Urinary bladder (tissue), 4 donors: ENCODE data around the gene NDUFA11. TPM values are rescaled to one million over a fixed set of nuclear protein-coding genes. Genes with fewer than 3 reads are reported as not detected.
"Not testable (repeated sequence)": the region's sequence is repeated elsewhere in the genome, so short reads cannot be mapped to it uniquely, and the experiment has no call there.

ENCODE experiments used
- DNase-seq: peaks from one replicate; pipeline ENCODE4 v3.0.0-alpha.2; 2015; ENCODE audit errors: extremely low spot score
- H3K27ac ChIP-seq: one replicate; pipeline ENCODE4 v1.5.1; 2013; ENCODE audit warnings: low read depth, mild to moderate bottlenecking, moderate library complexity
- H3K36me3 ChIP-seq: one replicate; pipeline ENCODE4 v1.6.1; 2013; ENCODE audit warnings: mild to moderate bottlenecking, moderate library complexity; ENCODE audit not compliant: insufficient read depth
- H3K4me1 ChIP-seq: one replicate; pipeline ENCODE4 v1.6.1; 2013; ENCODE audit warnings: mild to moderate bottlenecking, moderate library complexity; ENCODE audit not compliant: insufficient read depth
- H3K4me3 ChIP-seq: one replicate; pipeline ENCODE4 v1.5.1; 2013; ENCODE audit warnings: low read depth, low read length
- WGBS: extraction: QIAGEN DNeasy Blood & Tissue Kit; methylation state at CpG from one replicate; pipeline ENCODE4 v1.1.7; 2013; 5-methylcytosine and 5-hydroxymethylcytosine counted together
- polyA plus RNA-seq: library from polyadenylated mRNA; stranded (reverse); fragments of 200-250 nt; gene quantifications from one replicate; pipeline ENCODE4 v1.2.3, GENCODE V29; 2013
- total RNA-seq: library from RNA; depleted of rRNA; stranded (reverse); fragments of >200 nt; gene quantifications from one replicate; pipeline ENCODE4 v1.2.3, GENCODE V29; 2014
- donor health status: healthy with polysubstance abuse.
- donor health status: healthy.

Gene NDUFA11
- total and polyA plus RNA-seq, 2 donors = 114 to 520 TPM

GRCh38 chr19:5881543-5882299, 21.9 kb downstream of the NDUFA11 start:
- no peak for DNase-seq
- Histone ChIP-seq H3K4me3 (no peak overlapping the region), H3K27ac (no peak overlapping the region), H3K36me3 (no peaks in the 10 kb centered on the region), H3K4me1 (no peaks in the 10 kb centered on the region)
- WGBS = 65% methylated on average over 19 of the region's 19 CpGs

DNA sequence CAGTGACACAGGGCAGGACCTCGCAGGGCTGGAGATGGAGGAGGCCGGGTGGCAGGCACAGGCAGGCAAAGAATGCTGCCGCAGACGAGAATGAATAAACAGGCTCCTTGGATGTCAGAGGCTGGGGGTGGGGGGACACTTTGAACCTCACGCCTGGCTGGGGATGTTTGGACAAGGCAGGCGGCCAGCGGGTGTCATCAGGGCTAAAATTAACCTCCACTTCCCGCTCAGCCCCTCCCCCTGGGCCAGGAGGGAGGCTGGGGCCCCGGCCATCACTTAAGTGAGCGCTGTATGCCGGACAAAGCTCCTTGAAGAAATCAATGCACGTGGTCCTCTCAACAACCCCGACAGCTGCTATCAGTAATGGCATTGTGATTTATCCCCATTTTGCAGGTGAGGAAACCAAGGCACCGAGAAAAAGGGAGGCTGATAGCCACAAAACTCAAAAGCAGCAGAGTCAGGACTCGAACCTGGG, 22.9 kb downstream of the NDUFA11 start:
- Histone ChIP-seq H3K27ac (no peak overlapping the region), H3K4me3 (no peak overlapping the region), H3K36me3 (no peaks in the 10 kb centered on the region), H3K4me1 (no peaks in the 10 kb centered on the region)
- 8% methylated on average over 15 of the region's 15 CpGs for WGBS
- no peak for DNase-seq

GRCh38 chr19:5880196-5880595, 23.4 kb downstream of the NDUFA11 start:
- Histone ChIP-seq H3K4me1 (no peaks in the 10 kb centered on the region), H3K27ac (no peak overlapping the region), H3K36me3 (no peaks in the 10 kb centered on the region), H3K4me3 (no peak overlapping the region)
- DNase-seq = no peak
- WGBS = 30% methylated on average over 6 of the region's 6 CpGs

GRCh38 chr19:5877882-5878281, 25.7 kb downstream of the NDUFA11 start:
- DNase-seq = no peak
- Histone ChIP-seq H3K4me1 (no peaks in the 10 kb centered on the region), H3K4me3 (no peak overlapping the region), H3K27ac (no peak overlapping the region), H3K36me3 (no peaks in the 10 kb centered on the region)
- WGBS = 76% methylated on average over 9 of the region's 9 CpGs

DNA sequence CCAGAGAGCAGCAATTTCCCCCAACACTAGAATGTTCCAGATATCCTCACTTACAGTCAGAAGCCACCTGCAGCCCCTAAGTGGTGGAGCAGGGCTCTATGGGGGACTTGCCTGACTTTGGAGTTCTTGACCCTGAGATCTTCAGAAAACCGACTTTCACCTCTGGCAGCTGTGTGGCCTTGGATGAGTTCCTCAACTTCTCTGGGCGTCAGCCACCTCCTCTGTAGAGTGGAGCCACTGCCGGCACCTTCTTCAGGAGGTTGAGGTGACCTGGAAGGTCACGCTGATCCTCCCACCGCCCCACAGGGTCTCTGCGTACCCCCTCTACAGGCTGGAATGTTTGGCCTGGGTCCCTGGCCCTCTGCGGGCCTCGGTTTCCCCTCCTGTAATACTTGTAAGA, 26.2 kb downstream of the NDUFA11 start:
- Histone ChIP-seq H3K4me3 (no peak overlapping the region), H3K27ac (no peak overlapping the region), H3K36me3 (no peaks in the 10 kb centered on the region), H3K4me1 (no peaks in the 10 kb centered on the region)
- no peak for DNase-seq
- WGBS = 86% methylated on average over 8 of the region's 8 CpGs

GRCh38 chr19:5874496-5874895, 29.1 kb downstream of the NDUFA11 start:
- H3K4me1 ChIP-seq, DNase-seq, H3K36me3 ChIP-seq, H3K4me3 ChIP-seq, H3K27ac ChIP-seq: not testable (repeated sequence)
- WGBS = 81% methylated on average over 7 of the region's 7 CpGs

DNA sequence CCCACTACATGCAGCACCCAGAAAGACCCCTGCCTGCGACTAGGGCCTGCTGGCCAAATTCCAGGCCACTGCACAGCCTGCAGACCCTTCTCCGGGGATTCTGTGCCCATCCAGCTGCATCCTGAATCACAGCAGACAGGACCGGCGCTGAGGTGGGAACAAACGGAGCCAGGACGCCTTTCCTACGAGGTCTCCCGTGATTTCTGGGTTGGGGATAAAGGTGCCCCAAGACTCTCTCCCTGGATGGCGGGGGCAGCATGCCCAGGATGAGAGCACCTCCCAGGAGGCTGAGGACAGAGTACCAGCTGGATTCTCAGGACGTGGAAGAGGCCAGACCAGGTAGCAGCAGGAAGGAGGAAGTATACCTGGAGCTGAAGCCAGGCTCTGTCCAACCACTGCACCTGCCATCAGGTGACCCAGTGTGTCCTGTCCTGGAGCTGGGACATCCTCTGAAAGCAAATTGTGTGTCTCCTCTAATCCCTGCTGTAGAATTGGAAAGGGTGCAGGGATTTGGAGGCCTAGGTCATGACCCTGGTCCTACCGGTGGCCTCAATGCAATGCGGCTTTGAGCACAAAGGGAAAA, 29.9 kb downstream of the NDUFA11 start:
- H3K4me1 ChIP-seq = no peaks in the 10 kb centered on the region
- no peak for DNase-seq
- no peak overlapping the region for H3K27ac ChIP-seq
- WGBS = 90% methylated on average over 12 of the region's 12 CpGs
- no peaks in the 10 kb centered on the region for H3K36me3 ChIP-seq
- no peak overlapping the region for H3K4me3 ChIP-seq

DNA sequence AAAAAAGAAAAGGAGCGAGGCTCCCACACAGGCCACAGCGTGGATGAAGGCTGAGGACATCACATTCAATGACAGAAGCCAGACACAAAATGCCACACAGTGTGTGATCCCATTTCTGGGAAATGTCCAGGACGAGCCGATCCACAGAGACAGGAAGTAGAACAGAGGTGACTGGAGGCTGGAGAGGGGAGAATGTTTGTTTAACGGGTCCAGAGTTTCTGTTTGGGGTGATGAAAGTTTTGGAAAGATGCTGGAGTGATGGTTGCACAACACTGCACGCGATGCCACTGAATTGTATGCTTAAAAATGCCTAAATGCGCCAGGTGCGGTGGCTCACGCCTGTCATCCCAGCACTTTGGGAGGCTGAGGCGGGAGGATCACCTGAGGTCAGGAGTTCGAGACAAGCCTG, 32.6 kb downstream of the NDUFA11 start:
- Histone ChIP-seq H3K27ac (no peak overlapping the region), H3K4me3 (no peak overlapping the region), H3K4me1 (no peaks in the 10 kb centered on the region), H3K36me3 (no peaks in the 10 kb centered on the region)
- 63% methylated on average over 12 of the region's 12 CpGs for WGBS
- DNase-seq = no peak

GRCh38 chr19:5867201-5868136, 36.1 kb downstream of the NDUFA11 start:
- H3K4me1 ChIP-seq = no peaks in the 10 kb centered on the region
- no peaks in the 10 kb centered on the region for H3K36me3 ChIP-seq
- H3K27ac ChIP-seq = no peak overlapping the region
- DNase-seq = no peak
- H3K4me3 ChIP-seq = no peak overlapping the region
- 86% methylated on average over 31 of the region's 31 CpGs for WGBS

GRCh38 chr19:5865772-5866171, 37.8 kb downstream of the NDUFA11 start:
- H3K36me3 ChIP-seq = no peaks in the 10 kb centered on the region
- no peak for DNase-seq
- H3K4me3 ChIP-seq = no peak overlapping the region
- WGBS = 80% methylated on average over 11 of the region's 11 CpGs
- H3K27ac ChIP-seq = no peak overlapping the region
- H3K4me1 ChIP-seq = no peaks in the 10 kb centered on the region

DNA sequence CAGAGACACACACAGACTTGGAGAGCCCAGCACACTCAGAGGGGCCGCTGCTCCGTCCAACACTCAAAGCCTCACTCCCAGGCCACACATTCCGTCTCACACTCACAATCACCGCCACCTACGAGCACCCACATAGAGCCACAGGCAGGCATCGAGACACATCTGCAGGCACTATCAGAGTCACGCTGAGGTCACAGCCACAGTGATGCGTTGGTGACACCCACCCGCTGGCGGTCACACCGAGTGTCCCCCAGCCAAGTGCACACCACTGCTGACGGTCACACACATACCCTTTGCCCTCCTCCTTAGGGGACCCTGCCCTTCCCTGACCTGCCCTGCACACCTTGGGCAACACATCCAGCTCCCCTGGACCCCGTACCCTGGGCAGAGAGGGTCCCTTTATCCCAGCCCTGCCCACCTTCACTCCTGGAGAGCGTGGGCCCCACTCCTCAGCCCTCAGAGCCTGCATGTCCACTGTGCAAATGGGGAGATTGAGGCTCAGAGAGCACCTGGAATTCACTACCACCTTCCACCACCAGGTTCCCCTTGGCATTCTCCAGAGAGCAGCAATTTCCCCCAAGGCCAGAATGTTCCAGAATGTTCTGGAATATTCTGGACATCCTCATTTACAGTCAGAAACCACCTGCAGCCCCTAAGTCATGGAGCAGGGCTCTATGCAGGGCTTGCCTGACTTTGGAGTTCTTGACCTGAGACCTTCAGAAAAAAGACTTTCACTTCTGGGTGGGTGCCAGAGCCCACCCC, 38.7 kb downstream of the NDUFA11 start:
- Histone ChIP-seq H3K4me1 (no peaks in the 10 kb centered on the region), H3K36me3 (no peaks in the 10 kb centered on the region), H3K27ac (no peak overlapping the region), H3K4me3 (no peak overlapping the region)
- WGBS = 87% methylated on average over 14 of the region's 14 CpGs
- DNase-seq = no peak

GRCh38 chr19:5864013-5864720, 39.4 kb downstream of the NDUFA11 start:
- H3K4me1 ChIP-seq = no peaks in the 10 kb centered on the region

More at GRCh38 chr19:5864013-5864720, 39.4 kb downstream of the NDUFA11 start:
- DNase-seq = no peak
- 82% methylated on average over 9 of the region's 9 CpGs for WGBS
- Histone ChIP-seq H3K4me3 (no peak overlapping the region), H3K36me3 (no peaks in the 10 kb centered on the region), H3K27ac (no peak overlapping the region)
